ENCODE data around the gene ZNRF1.

ZNRF1 gene

DNA sequence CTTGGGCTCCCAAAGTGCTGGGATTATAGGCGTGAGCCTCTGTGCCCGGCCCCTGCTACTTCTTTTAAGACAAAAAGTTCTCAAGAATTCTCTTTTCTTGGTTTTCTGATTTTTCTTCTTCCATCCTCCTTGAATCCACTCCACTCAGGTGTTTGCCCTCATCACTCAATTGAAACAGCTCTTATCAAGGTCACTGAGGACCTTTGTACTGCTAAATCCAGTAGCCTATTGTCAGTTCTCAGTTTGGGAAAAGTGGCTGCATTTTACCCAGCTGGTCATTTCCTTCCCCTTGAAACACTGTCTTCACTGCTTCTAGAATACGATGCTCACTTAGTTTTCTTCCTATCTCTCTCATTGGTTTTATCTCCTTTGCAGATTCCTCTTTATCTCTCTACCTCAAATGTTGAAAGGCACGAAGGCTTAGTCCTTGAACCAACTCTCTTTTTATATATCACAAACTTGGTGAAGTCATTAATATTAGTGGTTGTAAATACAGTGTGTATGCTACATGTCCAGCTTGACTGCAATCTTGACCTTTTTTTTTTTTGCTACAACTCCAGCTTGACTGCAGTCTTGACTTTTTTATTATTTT, 29.8 kb downstream of the ZNRF1 start:
- no peak for DNase-seq

DNA sequence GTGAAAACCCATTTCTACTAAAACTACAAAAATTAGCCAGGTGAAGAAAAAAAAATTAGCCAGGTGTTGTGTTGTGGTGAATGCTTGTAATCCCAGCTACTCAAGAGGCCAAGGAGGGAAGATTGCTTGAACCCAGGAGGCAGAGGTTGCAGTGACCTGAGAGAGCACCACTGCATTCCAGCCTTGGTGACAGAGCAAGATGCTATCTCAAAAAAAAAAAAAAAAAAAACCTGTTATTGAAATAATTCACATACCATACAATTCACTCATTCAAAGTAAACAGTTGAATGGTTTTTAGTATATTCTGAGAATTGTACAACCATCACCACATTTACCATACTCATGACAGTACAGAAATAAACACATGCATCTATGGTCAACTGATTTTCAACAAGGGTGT, 31.0 kb downstream of the ZNRF1 start:
- no peak for DNase-seq

DNA sequence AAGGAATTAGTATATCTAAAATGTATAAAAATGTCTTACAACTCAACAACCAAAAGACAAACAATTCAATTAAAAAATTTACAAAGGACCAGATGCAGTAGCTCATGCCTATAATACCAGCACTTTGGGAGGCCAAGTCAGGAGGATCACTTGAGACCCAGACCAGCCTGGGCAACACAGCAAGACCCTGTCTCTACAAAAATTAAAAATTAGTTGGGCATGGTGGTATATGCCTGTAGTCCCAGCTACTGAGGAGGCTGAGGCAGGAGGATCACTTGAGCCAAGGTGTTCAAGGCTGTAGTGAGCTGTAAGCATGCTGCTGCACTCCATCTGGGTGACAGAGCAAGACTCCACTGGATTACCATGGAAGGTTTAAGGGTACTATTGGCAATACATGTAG, 33.8 kb downstream of the ZNRF1 start:
- no peak for DNase-seq

DNA sequence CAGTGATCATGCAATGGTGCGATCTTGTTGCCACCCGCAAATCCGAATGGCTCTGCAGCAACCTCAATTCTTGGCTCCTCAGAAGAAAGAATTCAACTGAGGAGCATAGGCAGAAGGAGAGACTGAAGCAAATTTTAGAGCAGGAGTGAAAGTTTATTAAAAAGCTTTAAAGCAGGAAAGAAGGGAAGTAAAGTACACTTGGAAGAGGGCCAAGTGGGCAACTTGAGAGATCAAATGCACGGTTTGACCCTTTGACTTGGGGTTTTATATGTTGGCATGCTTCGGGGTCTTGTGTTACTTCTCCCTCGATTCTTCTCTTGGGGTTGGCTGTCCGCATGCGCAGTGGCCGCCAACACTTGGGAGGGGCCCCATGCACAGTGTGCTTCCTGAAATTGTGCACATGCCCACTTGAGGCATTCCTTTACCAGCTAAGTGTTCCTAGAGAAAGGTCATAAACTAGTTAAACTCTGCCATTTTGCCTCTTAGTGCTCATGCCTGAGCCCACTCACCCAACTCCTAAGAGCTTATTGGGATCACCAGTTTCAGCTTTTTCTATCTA, 36.7 kb downstream of the ZNRF1 start:
- DNase-seq, result no peak

DNA sequence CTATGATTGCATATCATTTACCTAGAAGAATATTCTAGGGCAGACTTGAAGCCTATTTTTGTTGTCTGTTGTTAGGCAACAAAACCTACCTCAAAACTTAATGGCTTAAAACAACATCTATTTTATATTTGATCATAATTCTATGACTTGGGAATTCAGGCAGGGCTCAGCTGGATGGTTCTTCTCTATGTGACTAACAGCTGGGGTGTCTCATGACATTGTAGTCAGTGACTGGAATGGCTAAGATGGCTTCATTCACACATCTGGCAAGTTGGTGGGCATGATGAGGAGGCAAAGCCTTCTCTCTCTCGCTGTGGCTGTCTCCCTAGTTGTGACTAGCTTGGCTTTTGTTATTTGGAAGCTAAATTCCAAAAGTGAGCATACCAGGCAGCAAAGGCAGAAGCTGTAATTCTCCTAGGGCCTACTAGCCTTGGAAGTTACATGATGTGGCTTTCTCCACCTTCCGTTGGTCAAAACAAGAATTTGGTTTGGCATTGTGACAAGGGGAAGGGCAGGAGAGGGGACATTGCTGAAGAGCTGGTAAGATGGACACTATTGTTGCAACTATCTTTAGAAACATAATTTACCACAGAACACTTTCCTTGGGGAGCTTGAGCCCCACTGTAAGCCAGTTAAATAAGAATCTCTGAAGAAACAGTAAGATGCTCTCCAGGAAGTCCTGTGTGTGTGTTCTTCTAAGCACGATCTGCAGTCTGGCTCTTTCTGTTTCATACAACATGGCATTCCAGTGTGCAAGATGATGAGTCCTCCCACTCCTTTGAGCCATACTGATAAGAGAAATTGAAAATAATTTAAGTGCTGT, 39.4 kb downstream of the ZNRF1 start:
- DNase-seq, result no peak

DNA sequence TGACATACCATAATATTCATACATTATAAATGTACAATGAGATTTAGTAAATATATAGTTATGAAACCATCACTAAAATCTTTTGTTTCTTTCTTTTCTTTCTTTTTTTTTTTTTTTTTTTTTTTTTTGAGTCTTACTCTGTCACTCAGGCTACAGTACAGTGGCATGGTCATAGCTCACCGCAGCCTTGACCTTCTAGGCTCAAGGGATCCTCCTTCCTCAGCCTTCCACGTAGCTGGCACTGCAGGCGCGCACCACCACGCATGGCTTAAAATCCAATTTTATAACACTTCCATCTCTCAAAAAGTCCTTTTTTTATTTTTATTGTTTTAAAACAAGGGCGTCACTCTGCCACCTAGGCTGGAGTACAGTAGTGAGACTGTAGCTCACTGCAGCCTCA, 41.1 kb downstream of the ZNRF1 start:
- no peak for DNase-seq

DNA sequence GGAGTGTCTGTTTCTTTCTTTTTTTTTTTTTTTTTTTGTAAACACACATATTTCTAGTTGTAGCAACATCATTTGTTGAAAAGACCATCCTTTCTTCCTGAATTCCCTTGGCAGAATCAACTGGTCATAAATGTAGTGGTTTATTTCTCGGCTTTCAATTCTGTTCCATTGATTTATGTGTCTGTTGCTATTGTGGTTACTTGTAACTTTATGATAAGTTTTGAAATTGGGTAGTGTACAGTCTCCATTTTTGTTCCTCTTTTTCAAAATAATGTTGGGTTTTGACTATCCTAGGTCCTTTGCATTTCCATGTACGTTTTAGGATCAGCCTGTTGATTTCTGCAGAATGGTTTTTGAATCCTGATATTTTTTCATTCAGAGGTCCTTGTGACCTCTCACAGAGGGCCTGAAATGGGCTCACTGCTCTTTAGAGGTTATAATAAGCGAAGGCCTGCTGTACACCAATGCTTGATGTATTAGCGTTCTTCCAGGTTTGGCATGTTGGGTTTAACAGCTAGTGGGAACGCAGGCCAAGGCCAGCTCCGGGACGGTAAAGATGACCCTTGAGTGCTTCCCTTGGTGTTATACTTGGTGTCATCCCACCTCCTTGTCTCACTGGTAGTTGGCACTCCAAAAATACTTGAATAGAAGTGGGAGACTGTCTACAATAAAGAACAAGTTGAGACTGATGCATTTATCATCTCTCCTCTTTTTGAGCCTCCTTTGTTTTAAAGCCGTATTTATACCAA, 43.8 kb downstream of the ZNRF1 start:
- DNase-seq, result no peak

DNA sequence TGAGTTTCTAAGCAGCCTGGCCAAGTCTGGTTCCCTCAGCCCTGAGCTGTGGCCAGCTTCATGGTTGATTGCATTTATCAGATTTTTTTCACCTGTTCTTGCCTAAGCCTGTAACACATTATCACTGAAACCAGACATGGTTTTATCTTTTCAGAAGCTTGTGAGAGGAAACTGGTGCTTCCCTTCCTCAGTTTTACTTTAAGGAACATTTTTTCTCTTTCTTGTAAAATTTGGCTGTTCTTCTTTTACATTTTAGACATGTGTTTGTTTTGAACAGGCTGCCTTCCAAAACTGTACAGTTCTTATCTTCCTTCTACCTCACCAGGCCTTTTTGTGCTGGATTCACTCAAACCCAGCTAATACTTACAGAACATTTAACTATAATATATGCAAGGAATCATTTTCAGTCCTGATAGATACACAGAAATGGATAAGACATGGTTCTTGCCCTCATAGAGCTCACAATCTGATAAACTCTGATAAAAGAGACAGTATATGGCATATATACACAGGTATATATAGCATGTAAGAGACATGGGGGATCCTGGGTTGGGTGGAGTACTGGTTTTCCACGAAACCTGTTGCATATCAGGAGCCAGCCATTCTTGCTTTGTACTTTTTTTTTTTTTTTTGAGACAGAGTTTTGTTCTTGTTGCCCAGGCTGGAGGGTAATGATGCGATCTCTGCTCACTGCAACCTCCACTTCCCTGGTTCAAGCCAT, 44.5 kb downstream of the ZNRF1 start:
- no peak for DNase-seq

DNA sequence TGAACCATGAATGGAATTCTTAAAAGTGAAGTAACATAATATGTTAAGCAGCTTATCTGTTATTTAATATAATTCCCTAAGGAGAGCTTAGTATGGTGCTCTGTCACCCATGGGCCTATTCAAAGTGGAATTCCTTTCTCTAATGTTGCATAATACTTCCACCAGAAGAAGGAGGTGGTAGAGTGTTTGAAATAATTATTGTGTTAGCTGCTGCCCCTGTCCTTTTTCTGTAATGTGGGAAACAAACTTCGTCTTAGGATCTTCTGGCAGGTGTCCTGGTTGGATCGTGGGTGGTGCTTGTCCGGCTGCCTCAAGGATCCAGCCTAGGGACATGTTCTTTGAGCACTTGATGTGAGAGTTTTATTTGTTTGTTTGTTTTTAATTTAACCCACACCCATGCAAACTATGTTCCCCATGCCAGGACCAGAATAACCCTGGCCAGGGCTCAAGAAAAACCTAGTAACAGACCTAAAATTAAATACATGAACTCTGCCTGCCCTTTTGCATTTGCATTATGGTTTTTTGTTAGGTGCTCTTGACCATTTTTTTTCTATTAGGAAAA, 46.1 kb downstream of the ZNRF1 start:
- DNase-seq, result no peak

DNA sequence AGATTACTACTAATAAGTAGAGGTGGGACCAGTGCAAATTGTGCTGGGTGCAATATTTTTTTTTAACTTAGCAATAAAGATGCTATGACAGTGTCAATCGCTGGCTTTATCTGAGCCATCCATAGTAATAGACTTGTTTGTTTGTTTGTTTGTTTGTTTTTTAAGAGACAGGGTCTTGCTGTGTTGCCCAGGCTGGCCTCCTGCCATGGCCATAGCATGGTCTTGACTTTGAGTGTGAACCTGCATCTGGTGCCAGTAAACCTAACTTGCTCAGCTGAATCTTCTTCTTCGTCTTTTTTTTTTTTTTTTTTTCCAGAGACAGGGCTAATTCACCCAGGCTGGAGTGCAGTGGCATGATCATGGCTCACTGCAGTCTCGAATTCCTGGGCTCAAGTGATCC, 46.6 kb downstream of the ZNRF1 start:
- no peak for DNase-seq

DNA sequence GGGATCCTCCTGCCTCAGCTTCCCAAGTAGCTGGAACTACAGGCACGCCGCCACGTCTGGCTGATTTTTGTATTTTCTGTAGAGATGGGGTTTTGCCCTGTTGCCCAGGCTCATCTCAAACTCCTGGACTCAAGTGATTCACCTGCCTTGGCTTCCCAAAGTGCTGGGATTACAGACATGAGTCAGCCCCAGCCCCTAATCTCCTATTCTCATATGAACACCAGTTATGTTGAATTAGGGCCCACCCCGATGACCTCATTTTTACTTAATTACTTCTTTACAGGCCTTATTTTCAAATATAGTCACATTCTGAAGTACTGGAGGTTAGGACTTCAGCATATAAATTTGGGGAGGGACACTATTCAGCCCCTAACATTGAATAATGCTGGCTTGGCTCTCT, 49.2 kb downstream of the ZNRF1 start:
- no peak for DNase-seq

DNA sequence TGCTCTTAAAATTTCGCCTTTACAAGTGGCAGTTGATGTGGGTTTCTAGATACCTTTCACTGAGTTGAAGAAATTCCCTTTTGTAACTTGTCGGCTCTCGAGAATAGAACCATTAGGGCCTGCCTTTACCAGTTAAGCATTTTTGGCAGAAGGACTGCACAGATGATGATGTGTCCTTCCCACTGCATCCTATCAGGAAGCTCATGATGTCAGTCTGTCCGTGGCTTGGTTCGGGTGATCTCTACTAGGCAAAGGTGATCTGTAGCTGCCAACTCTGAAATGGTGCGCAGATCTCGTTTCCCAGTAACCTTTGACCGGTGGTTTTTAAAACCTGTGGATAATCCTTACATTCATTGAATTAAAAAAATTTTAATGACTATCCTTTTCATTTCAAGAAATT, 49.7 kb downstream of the ZNRF1 start:
- DNase-seq, result no peak

DNA sequence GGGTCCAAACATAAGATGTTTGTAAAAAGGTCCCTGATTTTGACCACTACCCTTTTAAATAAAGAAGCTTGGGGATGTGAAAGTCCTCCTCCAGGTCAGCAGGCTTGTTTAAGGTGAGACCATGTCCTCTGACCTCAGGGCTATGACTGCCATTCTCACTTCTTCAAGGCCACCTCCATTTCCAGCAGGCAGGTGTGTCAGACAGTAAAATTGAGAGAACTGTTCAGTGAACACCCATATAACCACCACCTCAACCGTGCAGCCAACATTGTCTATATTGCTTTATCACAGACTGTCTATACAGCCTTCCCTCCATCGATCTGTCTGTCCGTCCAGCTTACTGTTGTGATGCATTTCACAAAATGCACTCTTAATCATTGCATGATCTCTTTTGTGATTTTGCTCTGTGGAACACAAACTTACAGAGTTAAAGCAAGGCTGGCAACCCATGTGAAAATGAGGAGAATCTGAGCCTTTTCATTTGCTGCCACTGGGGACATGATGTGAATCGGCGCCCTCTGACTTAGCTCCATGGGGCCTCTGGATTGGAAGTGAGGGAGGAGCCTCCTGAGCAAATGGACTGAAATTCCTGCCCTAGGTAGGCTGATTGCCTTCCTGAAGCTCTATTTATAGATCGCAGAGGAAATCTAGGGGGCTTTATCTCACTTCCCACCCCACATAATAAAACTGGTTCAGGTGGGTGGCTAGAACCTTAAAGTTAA, 53.8 kb downstream of the ZNRF1 start:
- DNase-seq, result no peak

DNA sequence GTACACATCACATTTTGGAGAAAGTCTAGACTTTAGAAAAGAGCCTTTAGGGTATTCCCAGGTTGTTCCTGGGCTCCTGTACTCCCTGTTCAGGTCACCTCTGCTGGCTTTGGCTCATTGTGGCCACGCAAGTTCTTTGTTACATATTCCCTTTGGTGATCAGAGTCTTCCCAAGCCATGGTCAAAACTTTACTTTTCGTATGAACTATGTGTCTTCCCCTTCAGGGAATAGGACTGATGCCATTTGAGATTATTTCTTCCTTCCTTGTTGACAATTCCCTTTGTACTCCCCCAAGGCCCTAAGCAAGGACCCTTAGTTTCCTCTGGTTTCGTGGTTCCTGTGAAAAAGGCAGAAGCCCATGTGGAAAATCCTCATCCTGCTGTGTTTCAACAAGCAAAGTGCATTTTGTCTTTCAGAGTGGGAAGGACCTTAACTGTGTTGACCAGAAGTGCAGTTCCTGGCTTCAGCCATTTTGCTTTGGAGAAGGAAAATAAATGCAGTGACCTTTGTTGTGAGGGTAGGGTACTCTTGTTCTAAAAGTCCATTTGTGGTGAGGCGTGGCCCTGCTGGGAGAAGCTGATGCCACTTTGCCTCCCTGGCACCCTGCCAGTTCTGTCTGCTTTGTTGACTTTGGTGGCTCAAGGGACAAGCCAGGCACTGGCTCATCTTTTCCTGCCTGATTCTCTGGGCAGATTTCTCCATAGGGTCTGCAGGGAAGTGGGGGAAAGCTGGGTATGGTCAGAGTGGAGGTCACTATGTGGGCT, 55.1 kb downstream of the ZNRF1 start:
- peak; percentile 92 for DNase-seq

DNA sequence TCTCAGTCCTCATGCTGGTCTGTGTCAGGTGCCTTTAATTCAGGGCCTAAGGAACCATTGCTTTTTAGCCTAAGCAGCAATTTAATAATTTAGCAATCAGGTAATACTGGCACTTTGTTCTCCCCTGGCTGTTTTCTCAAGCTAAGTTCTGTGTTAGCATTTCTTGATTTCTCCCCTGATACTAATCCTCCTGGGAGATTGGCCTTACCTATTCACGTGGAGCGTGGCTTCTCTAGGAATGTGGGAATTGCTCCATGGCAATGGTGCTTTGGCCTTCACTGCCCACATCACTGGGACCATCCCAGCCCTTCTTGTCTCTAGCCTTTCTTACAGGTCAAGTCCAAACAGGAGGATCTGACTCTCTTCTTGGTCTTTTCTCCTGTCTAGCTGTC, 55.7 kb downstream of the ZNRF1 start:
- no peak for DNase-seq

DNA sequence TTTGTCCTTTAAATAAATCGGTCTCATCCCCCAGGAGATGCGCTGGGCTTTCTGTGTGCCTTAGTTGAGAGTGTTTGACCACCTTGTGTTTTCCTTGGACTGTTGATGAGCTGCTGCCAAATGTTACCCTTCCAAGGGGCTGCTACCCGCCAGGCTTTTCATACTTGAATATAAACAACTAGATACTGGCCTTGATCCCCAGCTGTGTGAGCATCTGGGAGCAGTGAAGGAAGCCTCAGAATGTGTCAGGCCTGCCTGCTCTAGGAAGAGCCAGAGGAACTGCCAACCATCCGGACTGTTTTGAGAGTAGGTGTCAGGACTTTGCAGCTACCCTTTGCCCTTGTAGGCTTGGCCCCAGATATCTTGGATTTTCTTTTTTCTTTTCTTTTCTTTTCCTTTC, 60.0 kb downstream of the ZNRF1 start:
- DNase-seq, result no peak

DNA sequence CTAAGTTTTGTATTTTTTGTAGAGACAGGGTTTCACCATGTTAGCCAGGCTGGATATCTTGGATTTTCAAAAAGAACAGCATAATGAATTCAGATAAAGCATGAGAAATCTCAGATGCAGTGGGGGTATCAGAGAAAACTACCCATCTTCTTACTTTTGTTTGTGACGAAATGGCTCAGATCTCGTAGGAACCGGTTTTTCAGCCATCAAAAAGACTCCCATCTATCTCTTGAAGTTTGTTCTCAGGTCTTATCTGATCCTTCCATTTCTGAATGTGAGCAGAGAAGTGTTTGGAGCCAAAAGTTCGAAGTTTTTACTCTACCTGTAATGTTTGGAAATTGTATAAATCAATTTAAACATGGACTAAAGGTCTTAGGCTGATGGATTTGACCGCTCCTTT, 60.6 kb downstream of the ZNRF1 start:
- no peak for DNase-seq

DNA sequence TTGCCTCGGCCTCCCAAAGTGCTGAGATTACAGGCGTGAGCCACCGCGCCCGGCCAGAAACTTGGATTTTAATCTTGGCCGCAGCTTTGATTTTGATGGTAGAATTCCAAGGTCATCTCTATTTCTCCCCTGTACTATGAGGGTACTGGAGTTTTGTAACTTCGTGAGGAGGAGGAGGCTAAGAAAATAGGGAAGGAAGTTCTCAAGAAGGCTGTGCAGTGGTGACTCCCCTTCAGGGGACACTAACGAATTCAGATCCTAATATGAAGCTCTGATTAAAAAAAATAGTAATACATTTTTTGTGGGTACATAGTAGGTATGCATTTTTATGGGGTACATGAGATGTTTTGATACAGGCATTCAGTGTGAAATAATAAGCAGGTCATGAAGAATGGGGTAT, 61.9 kb downstream of the ZNRF1 start:
- DNase-seq, result no peak

DNA sequence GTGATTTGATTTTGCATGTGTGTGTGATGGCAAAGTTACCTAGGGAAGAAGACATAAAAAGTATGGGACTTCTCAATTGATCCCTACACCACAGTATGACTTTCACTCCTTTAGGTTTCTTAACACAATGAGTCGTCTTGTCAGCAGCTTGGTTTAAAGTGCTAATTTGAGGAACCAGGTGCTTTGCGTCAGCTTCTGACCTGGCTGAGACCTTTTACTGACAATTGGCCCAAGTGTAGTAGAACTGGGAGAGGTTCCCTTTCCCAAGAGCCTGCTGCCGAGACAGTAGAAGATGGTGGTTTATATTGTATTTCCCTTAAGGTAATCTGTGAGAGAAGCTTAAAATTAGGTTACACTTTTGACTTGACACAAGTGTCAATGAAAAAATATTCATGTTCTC, 62.8 kb downstream of the ZNRF1 start:
- DNase-seq, result no peak

DNA sequence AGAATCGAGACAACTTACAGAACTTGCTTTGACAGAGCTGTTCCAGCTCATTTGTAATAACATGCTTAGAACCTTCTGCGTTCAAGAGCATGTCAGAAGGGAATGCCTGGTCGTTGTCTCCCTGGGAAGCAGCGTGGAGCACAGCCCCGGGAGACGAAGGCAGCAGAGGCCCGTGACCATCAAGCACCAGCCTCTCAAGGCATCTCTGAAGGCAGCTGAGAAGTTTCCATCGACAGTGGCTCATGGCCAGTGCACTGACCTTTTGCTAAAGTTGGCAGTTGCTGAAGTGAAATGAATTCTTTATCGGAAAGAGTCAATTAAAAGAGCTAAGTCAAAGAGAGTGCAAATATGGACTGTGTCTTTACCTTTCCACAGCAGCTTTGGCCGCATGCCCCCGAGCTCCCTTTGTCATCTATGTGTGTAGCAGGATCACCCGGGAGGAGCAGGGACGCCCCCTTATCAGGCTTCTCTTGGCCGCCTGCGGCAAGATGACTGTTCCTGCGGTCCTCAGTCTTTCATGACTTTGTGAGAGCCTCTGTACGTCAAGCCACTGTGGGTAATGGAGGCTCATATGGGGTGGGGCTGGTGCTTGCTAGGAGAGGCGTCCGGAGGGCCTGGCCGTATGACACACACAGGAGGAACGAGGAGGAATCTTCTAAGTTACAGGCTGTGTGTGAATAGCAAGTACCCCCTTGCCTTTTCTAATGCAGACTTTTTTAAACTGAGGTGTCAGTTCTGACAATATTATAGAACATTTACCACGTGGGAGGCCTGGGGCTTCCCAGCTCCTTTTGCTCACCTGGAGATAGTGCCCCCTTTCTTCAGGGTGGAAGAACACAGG, 63.5 kb downstream of the ZNRF1 start:
- DNase-seq, result no peak

All from COR-L47 (cell line).